ENCODE measurements around the gene AP1B1.

Gene AP1B1

GRCh38 chr22:29291215-29291614, 97.2 kb downstream of the AP1B1 start:
- no peak for DNase-seq

GRCh38 chr22:29290061-29290460, 98.3 kb downstream of the AP1B1 start:
- DNase-seq, result no peak

GRCh38 chr22:29288837-29289236, 99.5 kb downstream of the AP1B1 start:
- DNase-seq, result no peak

- DNase-seq, result no peak
These were observed 104.2 kb downstream of the AP1B1 start for GRCh38 chr22:29284196-29284595.

- DNase-seq, result no peak
These were observed 110.4 kb downstream of the AP1B1 start for GRCh38 chr22:29277927-29278326.
